GM21737 (cell line): Measurements from ENCODE around the gene GOLGA7B.

Source experiments
- ATAC-seq: cut with Tn5 transposase; IDR thresholded peaks from one replicate; pipeline ENCODE4 v1.9.1; 2021; ENCODE audit warnings: mild to moderate bottlenecking, moderate library complexity; ENCODE audit not compliant: unreplicated experiment

Gene GOLGA7B

GRCh38 chr10:97849687-97850402, at the start of gene GOLGA7B:
GOLGA7B (plus strand) TSS chr10:97849843; CDS start chr10:97850304, 461 bp downstream.
- ATAC-seq, result no peak

GRCh38 chr10:97800474-97800873, 49.2 kb upstream of the GOLGA7B start:
- no peak for ATAC-seq

- no peak for ATAC-seq
These were observed 48.2 kb upstream of the GOLGA7B start for GRCh38 chr10:97801422-97801821.

GRCh38 chr10:97805096-97805884, 44.4 kb upstream of the GOLGA7B start:
- ATAC-seq, result no peak

GRCh38 chr10:97805949-97806348, 43.7 kb upstream of the GOLGA7B start:
- ATAC-seq, result no peak

- ATAC-seq, result no peak
These were observed 39.2 kb upstream of the GOLGA7B start for GRCh38 chr10:97810446-97810845.

GRCh38 chr10:97811958-97812357, 37.7 kb upstream of the GOLGA7B start:
- no peak for ATAC-seq

- no peak for ATAC-seq
These were observed 36.9 kb upstream of the GOLGA7B start for GRCh38 chr10:97812696-97813095.

- ATAC-seq, result no peak
These were observed 36.3 kb upstream of the GOLGA7B start for GRCh38 chr10:97813311-97813710.

- ATAC-seq, result no peak
These were observed 34.6 kb upstream of the GOLGA7B start for GRCh38 chr10:97814996-97815395.

- ATAC-seq, result no peak
These were observed 33.0 kb upstream of the GOLGA7B start for GRCh38 chr10:97816609-97817008.

GRCh38 chr10:97818572-97818971, 31.1 kb upstream of the GOLGA7B start:
- ATAC-seq, result no peak

GRCh38 chr10:97820096-97820704, 29.4 kb upstream of the GOLGA7B start:
- no peak for ATAC-seq

GRCh38 chr10:97821308-97822038, 28.2 kb upstream of the GOLGA7B start:
- no peak for ATAC-seq

GRCh38 chr10:97822261-97822687, 27.4 kb upstream of the GOLGA7B start:
- no peak for ATAC-seq

- ATAC-seq, result no peak
These were observed 25.9 kb upstream of the GOLGA7B start for GRCh38 chr10:97823734-97824133.

- ATAC-seq, result no peak
These were observed 24.5 kb upstream of the GOLGA7B start for GRCh38 chr10:97825020-97825760.

- ATAC-seq, result no peak
These were observed 22.8 kb upstream of the GOLGA7B start for GRCh38 chr10:97826892-97827291.

GRCh38 chr10:97827702-97828291, 21.8 kb upstream of the GOLGA7B start:
- ATAC-seq, result no peak

GRCh38 chr10:97828721-97829120, 20.9 kb upstream of the GOLGA7B start:
- ATAC-seq, result no peak
